Measurements from ENCODE around the gene AIFM2. TPM values are rescaled to one million over a fixed set of nuclear protein-coding genes. Genes with fewer than 3 reads are reported as not detected.

The AIFM2 gene
- total and polyA plus RNA-seq, 2 donors (not counting 3 experiments of a cell fraction or from before 2014, with no cell fraction given) = 6.9 to 8.7 TPM

GRCh38 chr10:70069346-70069745, 63.3 kb downstream of the AIFM2 start:
- no TSS peak for BruUV-seq (replicated peaks)
- dilution Hi-C loops (cut with MboI; ENCODE audit: extremely low pct_ligation_motif_present, low sequenced_read_pairs) = no loop called here
- TF ChIP-seq, protein P1, sequence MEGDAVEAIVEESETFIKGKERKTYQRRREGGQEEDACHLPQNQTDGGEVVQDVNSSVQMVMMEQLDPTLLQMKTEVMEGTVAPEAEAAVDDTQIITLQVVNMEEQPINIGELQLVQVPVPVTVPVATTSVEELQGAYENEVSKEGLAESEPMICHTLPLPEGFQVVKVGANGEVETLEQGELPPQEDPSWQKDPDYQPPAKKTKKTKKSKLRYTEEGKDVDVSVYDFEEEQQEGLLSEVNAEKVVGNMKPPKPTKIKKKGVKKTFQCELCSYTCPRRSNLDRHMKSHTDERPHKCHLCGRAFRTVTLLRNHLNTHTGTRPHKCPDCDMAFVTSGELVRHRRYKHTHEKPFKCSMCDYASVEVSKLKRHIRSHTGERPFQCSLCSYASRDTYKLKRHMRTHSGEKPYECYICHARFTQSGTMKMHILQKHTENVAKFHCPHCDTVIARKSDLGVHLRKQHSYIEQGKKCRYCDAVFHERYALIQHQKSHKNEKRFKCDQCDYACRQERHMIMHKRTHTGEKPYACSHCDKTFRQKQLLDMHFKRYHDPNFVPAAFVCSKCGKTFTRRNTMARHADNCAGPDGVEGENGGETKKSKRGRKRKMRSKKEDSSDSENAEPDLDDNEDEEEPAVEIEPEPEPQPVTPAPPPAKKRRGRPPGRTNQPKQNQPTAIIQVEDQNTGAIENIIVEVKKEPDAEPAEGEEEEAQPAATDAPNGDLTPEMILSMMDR (IDR thresholded peaks at IDR 0.05; ENCODE audit: extremely low read depth in 1 of 2, insufficient read depth in 1 of 2, low read depth in 1 of 2, low read length in 2 of 2) = no peak
- no peak for TF ChIP-seq GATA2 (IDR thresholded peaks at IDR 0.05; ENCODE audit: insufficient read depth, insufficient read length, low read depth, low read length)

DNA sequence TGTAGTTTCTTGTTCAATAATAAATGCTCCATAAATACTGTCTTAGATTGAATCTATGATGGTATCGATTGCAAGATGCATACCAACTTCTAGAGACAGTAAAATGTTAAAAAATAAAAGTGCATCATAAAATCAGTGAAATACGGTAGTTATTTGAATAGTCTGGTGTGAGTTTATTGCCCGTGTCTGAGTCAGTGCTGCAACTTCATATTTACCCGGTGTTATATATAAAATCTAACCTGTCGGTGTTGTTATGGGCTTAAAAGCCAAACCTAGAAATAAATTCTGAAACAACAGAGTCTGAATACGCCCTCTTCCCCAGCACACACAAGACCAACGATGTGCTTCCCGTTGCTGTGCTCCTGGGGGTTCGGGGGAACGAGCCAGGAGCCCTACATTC, 63.7 kb downstream of the AIFM2 start:
- peaks cover 16 to 21% of the 10 kb centered on the region in 2 experiments for H3K27me3 ChIP-seq (ENCODE audit: control insufficient read depth in 2 of 2, insufficient read depth in 2 of 2, low read length in 2 of 2)
- H3K9me3 ChIP-seq (replicated peaks; ENCODE audit: control insufficient read depth, insufficient read depth, low read length) = no peaks in the 10 kb centered on the region
- DNase-seq (ENCODE audit: low read depth, low spot score) = no peak
- dilution Hi-C loops (cut with MboI; ENCODE audit: extremely low pct_ligation_motif_present, low sequenced_read_pairs) = no loop called here
- no peak overlapping the region for H2AFZ ChIP-seq (ENCODE audit: low read depth, low read length)
- H4K20me1 ChIP-seq (replicated peaks; ENCODE audit: control insufficient read depth, extremely low read depth, insufficient read depth, low read length) = no peaks in the 10 kb centered on the region
- H3K9me1 ChIP-seq (replicated peaks; ENCODE audit: control insufficient read depth, extremely low read depth, insufficient read depth, low read length) = no peaks in the 10 kb centered on the region
- H3K9ac ChIP-seq (replicated peaks; ENCODE audit: extremely low read depth, insufficient read depth, low read length) = no peak overlapping the region
- H3K36me3 ChIP-seq (ENCODE audit: control insufficient read depth in 2 of 2, extremely low read depth in 1 of 2, insufficient read depth in 2 of 2, low read length in 2 of 2) = no peaks in the 10 kb centered on the region
- no peak for FAIRE-seq
- no peak overlapping the region for H3K4me2 ChIP-seq (ENCODE audit: insufficient read depth, low read length)
- H3K27ac ChIP-seq (ENCODE audit: insufficient read depth, low read depth, low read length) = no peak overlapping the region
- TF ChIP-seq MAX (IDR thresholded peaks at IDR 0.05; ENCODE audit: insufficient read depth, insufficient read length) (no peak), POLR2A (IDR thresholded peaks at IDR 0.05; ENCODE audit: low read depth, low read length) (no peak), POLR2AphosphoS5 (IDR thresholded peaks at IDR 0.05; ENCODE audit: insufficient read depth, low read depth, low read length) (no peak), FOS (IDR thresholded peaks at IDR 0.05; ENCODE audit: borderline replicate concordance, insufficient read depth, low read length) (no peak), MYC (IDR thresholded peaks at IDR 0.05; ENCODE audit: low read depth, low read length) (no peak), EZH2 (IDR thresholded peaks at IDR 0.05; ENCODE audit: borderline replicate concordance, low read depth, low read length, severe bottlenecking) (no peak), GATA2 (IDR thresholded peaks at IDR 0.05; ENCODE audit: insufficient read depth, insufficient read length, low read depth, low read length) (no peak), JUN (IDR thresholded peaks at IDR 0.05; ENCODE audit: borderline replicate concordance, insufficient read depth, insufficient read length, low read depth) (no peak)
- TF ChIP-seq, protein P1 (IDR thresholded peaks at IDR 0.05; ENCODE audit: extremely low read depth in 1 of 2, insufficient read depth in 1 of 2, low read depth in 1 of 2, low read length in 2 of 2) = no peak
- H3K4me3 ChIP-seq (replicated peaks in 1 of 3; ENCODE audit: insufficient read depth in 1 of 3, low read depth in 1 of 3, low read length in 3 of 3) = no peak overlapping the region
- ChIA-PET CTCF (no interaction called here), POLR2A (no interaction called here)
- H3K4me1 ChIP-seq (ENCODE audit: control insufficient read depth, extremely low read depth, insufficient read depth, low read length) = no peaks in the 10 kb centered on the region
- no TSS peak for BruUV-seq (replicated peaks)
- intact Hi-C loops (cut with micrococcal nuclease) = no loop called here
- no peaks in the 10 kb centered on the region for H3K79me2 ChIP-seq (ENCODE audit: control insufficient read depth, insufficient read depth, low read length)

More at GRCh38 chr10:70069346-70069745, 63.3 kb downstream of the AIFM2 start:
- intact Hi-C loops (cut with micrococcal nuclease) = no loop called here
- Histone ChIP-seq H3K36me3 (ENCODE audit: control insufficient read depth in 2 of 2, extremely low read depth in 1 of 2, insufficient read depth in 2 of 2, low read length in 2 of 2) (no peaks in the 10 kb centered on the region), H3K79me2 (ENCODE audit: control insufficient read depth, insufficient read depth, low read length) (no peaks in the 10 kb centered on the region), H3K4me3 (replicated peaks in 1 of 3; ENCODE audit: insufficient read depth in 1 of 3, low read depth in 1 of 3, low read length in 3 of 3) (no peak overlapping the region), H3K27ac (ENCODE audit: insufficient read depth, low read depth, low read length) (no peak overlapping the region), H4K20me1 (replicated peaks; ENCODE audit: control insufficient read depth, extremely low read depth, insufficient read depth, low read length) (no peaks in the 10 kb centered on the region), H3K4me2 (ENCODE audit: insufficient read depth, low read length) (no peak overlapping the region), H2AFZ (ENCODE audit: low read depth, low read length) (no peak overlapping the region), H3K9ac (replicated peaks; ENCODE audit: extremely low read depth, insufficient read depth, low read length) (no peak overlapping the region), H3K9me3 (replicated peaks; ENCODE audit: control insufficient read depth, insufficient read depth, low read length) (no peaks in the 10 kb centered on the region), H3K9me1 (replicated peaks; ENCODE audit: control insufficient read depth, extremely low read depth, insufficient read depth, low read length) (no peaks in the 10 kb centered on the region), H3K27me3 (ENCODE audit: control insufficient read depth in 2 of 2, insufficient read depth in 2 of 2, low read length in 2 of 2) (peaks cover 18 to 21% of the 10 kb centered on the region in 2 experiments), H3K4me1 (ENCODE audit: control insufficient read depth, extremely low read depth, insufficient read depth, low read length) (no peaks in the 10 kb centered on the region)
- ChIA-PET CTCF (no interaction called here), POLR2A (no interaction called here)
- DNase-seq (ENCODE audit: low read depth, low spot score) = no peak
- FAIRE-seq = no peak

Data from endothelial cell of umbilical vein (primary cell).